Muscle of arm (tissue), 12 donors: ENCODE results near the gene C7orf57. TPM values are rescaled to one million over a fixed set of nuclear protein-coding genes. Genes with fewer than 3 reads are reported as not detected.

Experiments
- DNase-seq: peaks from one replicate; pipeline ENCODE4 v3.0.0-alpha.2; 2013
- polyA plus RNA-seq, 12 donors: library from polyadenylated mRNA; unstranded; fragments of 120-200 nt; gene quantifications; one replicate each; pipeline ENCODE4 v1.2.1, GENCODE V29; 2013; ENCODE audit not compliant: insufficient read length in 12 of 12

The C7orf57 gene
- polyA plus RNA-seq, 12 donors, result 0.09 to 0.20 (median 0.16) TPM; not detected in 7

DNA sequence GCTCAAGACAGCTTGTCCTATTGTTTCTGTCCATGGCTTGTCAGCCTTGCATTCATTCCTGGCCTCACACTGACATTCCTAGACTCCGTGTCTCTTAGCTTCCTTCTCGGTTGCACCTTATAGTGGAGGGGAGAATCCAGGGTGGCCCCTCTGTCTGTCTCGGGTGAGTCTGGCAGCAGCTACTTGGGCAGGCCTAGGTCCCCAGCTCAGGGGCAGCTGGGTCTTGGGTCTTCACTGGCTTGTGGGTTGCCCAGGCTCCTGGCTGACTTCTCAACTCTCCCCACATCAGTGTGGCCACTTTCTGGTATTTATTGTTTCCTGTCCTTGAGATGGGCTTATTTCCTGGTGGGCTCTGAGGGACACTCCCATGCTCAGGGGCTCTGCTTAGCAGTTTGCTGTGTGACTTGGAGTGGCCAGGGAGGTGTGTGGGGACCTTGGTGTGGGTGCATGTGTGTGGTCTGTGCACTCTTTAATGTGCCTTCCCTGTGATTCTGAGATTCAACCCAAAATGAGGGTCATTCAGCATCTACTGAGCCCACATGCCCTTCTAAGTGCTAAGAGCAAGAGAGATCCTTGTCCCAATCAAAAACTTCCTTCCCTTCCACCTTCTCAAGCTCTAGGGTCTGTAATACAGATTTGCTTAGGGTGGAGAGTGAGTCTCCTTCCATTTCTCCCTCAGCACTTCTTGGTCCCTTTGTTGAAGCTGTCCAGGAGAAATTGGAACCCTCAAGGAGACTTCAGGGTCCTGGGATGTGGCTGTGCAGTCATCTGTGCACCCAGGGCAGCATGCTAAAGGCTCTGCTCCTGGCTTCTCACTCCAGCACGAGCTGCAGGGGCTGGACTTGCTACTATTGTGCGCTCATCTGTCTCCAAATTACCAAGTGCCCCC is 73.9 kb downstream of the C7orf57 start:
- DNase-seq, result no peak

- DNase-seq, result peak; percentile 56
Observed at GRCh38 chr7:48109848-48110663, 74.7 kb downstream of the C7orf57 start.

DNA sequence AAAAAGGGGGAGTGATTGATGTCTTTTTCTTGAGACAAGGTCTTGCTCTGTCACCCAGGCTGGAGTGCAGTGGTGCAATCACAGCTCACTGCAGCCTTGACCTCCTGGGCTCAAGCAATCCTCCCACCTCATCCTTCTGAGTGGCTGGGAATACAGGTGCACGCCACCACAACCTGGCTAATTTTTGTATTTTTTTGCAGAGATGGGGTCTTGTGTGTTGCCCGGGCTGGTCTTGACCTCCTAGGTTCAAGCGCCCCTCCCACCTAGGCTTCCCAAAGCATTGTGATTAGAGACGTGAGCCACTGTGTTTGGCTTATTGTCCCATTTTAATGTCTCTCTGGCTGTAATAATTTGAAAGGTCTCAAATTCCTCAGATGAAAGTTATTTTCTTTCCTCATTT is 75.5 kb downstream of the C7orf57 start:
- DNase-seq, result no peak

Other genes with a start within 250 kb of the C7orf57 start
- gene PKD1L1, start 87.1 kb upstream of the C7orf57 start, polyA plus RNA-seq, result 1 to 10 TPM in 5 of 12 donors, under 1 TPM in 5, not detected in 2; 0.26 to 2.3 (median 0.99) TPM
- 10 to 100 TPM in 11 of 12 donors, not detected in 1; 15.3 to 24.4 (median 19.7) TPM for gene HUS1, start 55.9 kb upstream of the C7orf57 start, polyA plus RNA-seq
- under 1 TPM in 1 of 12 donors, not detected in 11; 0.24 TPM for gene SUN3, start 6.4 kb upstream of the C7orf57 start, polyA plus RNA-seq
- gene UPP1, start 53.7 kb downstream of the C7orf57 start, polyA plus RNA-seq, result 1 to 10 TPM in 10 of 12 donors, not detected in 2; 1.0 to 5.5 (median 1.6) TPM
- under 1 TPM in 10 of 12 donors, not detected in 2; 0.01 to 0.36 (median 0.11) TPM for gene ABCA13, start 135.9 kb downstream of the C7orf57 start, polyA plus RNA-seq